Fibroblast of lung (primary cell): ENCODE measurements around the gene CAPN8. TPM values are rescaled to one million over a fixed set of nuclear protein-coding genes. Genes with fewer than 3 reads are reported as not detected.

ENCODE experiments used
- DNase-seq, 2 donors: peaks; one replicate each; pipeline versions ENCODE4 v3.0.0 to v3.0.0-alpha.2; 2010; ENCODE audit warnings: low read depth in 2 of 2
- H2AFZ ChIP-seq: 2 replicates; pipeline ENCODE4 v1.5.1; 2012; ENCODE audit warnings: low read length, control low read depth, inconsistent platforms
- H3K27ac ChIP-seq: 2 replicates; pipeline ENCODE4 v1.5.1; 2011; ENCODE audit warnings: low read length, control low read depth; ENCODE audit not compliant: insufficient read depth
- H3K27me3 ChIP-seq: 2 replicates; pipeline ENCODE4 v1.5.1; 2011; ENCODE audit warnings: mild to moderate bottlenecking, low read length; ENCODE audit not compliant: control insufficient read depth, insufficient read depth
- H3K36me3 ChIP-seq: 2 replicates; pipeline ENCODE4 v1.5.1; 2011; ENCODE audit warnings: low read length; ENCODE audit not compliant: control insufficient read depth, insufficient read depth
- H3K4me1 ChIP-seq: 2 replicates; pipeline ENCODE4 v1.5.1; 2011; ENCODE audit warnings: low read length; ENCODE audit not compliant: control insufficient read depth, insufficient read depth; ENCODE audit errors: extremely low read depth
- H3K4me2 ChIP-seq: 2 replicates; pipeline ENCODE4 v1.5.1; 2011; ENCODE audit warnings: low read length, control low read depth; ENCODE audit not compliant: insufficient read depth; ENCODE audit errors: extremely low read depth
- H3K4me3 ChIP-seq, 4 experiments: fragments of 200-600 bp in 1 of 4; sonication (generic) in 1 of 4; replicated peaks in 1 of 4; 2 replicates each; pipeline ENCODE4 v1.5.1; 2011 to 2016; ENCODE audit warnings: low read length in 4 of 4, low read depth in 3 of 4, mild to moderate bottlenecking in 3 of 4, control low read depth in 2 of 4, inconsistent platforms in 1 of 4, mixed read lengths in 1 of 4; ENCODE audit not compliant: insufficient read depth in 1 of 4; ENCODE audit errors: control extremely low read depth in 1 of 4
- H3K79me2 ChIP-seq: 2 replicates; pipeline ENCODE4 v1.5.1; 2012; ENCODE audit warnings: mild to moderate bottlenecking, low read length, inconsistent platforms; ENCODE audit not compliant: control insufficient read depth, insufficient read depth
- H3K9ac ChIP-seq: 2 replicates; pipeline ENCODE4 v1.5.1; 2011; ENCODE audit warnings: mild to moderate bottlenecking, low read length, control low read depth; ENCODE audit not compliant: insufficient read depth
- H3K9me3 ChIP-seq: 2 replicates; pipeline ENCODE4 v1.5.1; 2012; ENCODE audit warnings: low read depth, low read length; ENCODE audit not compliant: control insufficient read depth, insufficient read depth
- H4K20me1 ChIP-seq: 2 replicates; pipeline ENCODE4 v1.5.1; 2011; ENCODE audit warnings: low read length; ENCODE audit not compliant: control insufficient read depth, insufficient read depth; ENCODE audit errors: extremely low read depth
- EZH2 ChIP-seq: IDR thresholded peaks from 2 replicates; pipeline ENCODE4 v1.5.1; 2012; ENCODE audit warnings: low read length, control low read depth, mild to moderate bottlenecking; ENCODE audit errors: missing control alignments
- polyA plus RNA-seq, 2 donors: library from polyadenylated mRNA; depleted of rRNA in 1 of 2; stranded (reverse) in 1 of 2; unstranded in 1 of 2; fragments of >200 nt; gene quantifications; 2 replicates each; pipeline ENCODE4 v1.2.1, GENCODE V29; 2011 to 2012; ENCODE audit warnings: missing spikeins in 1 of 2
- total RNA-seq: library from RNA; depleted of rRNA; stranded (reverse); fragments of >200 nt; gene quantifications from 2 replicates; pipeline ENCODE4 v1.2.1, GENCODE V29; 2014
- TF ChIP-seq, protein P1 (sequence below), 2 donors: IDR thresholded peaks in 1 of 2; conservative IDR thresholded peaks in 1 of 2; 1 replicate in 1 of 2; 2 replicates in 1 of 2; pipeline ENCODE4 v1.5.1; 2011 to 2012; ENCODE audit warnings: low read length in 2 of 2, control low read depth in 1 of 2, inconsistent platforms in 1 of 2, low read depth in 1 of 2, mild to moderate bottlenecking in 1 of 2

Gene CAPN8
- total and polyA plus RNA-seq, 2 donors (not counting 1 experiment from before 2014, with no cell fraction given) = not detected

DNA sequence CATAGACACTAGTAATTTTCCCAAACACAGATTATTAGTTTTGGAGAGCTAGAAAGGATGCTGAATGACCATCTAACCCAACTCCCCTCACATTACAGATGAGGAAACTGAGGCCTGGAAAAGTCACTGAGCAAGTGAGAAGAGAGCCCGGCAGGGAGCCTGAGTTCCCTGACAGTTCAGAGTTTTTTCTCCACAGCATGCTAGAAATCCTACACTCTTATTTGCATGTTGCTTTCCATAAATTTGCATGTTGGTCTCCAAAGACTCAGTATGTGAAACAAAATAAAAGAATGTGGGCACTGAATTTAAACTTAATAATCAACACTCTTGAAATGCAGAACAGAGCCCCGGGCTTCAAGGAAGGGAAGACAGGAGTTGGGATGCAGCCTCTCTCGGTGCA is 140.0 kb downstream of the CAPN8 start:
- no peaks in the 10 kb centered on the region for H4K20me1 ChIP-seq
- no peaks in the 10 kb centered on the region for H3K36me3 ChIP-seq
- no peaks in the 10 kb centered on the region for H3K4me1 ChIP-seq
- H3K27ac ChIP-seq = no peak overlapping the region
- DNase-seq = no peak
- H3K9me3 ChIP-seq = no peaks in the 10 kb centered on the region
- H3K9ac ChIP-seq = no peak overlapping the region
- H3K79me2 ChIP-seq = no peaks in the 10 kb centered on the region
- no peak overlapping the region for H3K4me2 ChIP-seq
- no peak overlapping the region for H2AFZ ChIP-seq
- no peak overlapping the region for H3K4me3 ChIP-seq
- H3K27me3 ChIP-seq = peaks cover 3% of the 10 kb centered on the region
- TF ChIP-seq EZH2 = no peak
- TF ChIP-seq, protein P1, sequence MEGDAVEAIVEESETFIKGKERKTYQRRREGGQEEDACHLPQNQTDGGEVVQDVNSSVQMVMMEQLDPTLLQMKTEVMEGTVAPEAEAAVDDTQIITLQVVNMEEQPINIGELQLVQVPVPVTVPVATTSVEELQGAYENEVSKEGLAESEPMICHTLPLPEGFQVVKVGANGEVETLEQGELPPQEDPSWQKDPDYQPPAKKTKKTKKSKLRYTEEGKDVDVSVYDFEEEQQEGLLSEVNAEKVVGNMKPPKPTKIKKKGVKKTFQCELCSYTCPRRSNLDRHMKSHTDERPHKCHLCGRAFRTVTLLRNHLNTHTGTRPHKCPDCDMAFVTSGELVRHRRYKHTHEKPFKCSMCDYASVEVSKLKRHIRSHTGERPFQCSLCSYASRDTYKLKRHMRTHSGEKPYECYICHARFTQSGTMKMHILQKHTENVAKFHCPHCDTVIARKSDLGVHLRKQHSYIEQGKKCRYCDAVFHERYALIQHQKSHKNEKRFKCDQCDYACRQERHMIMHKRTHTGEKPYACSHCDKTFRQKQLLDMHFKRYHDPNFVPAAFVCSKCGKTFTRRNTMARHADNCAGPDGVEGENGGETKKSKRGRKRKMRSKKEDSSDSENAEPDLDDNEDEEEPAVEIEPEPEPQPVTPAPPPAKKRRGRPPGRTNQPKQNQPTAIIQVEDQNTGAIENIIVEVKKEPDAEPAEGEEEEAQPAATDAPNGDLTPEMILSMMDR (conservative IDR thresholded peaks at IDR 0.05 in 1 of 2, IDR thresholded peaks at IDR 0.05 in 1 of 2; ENCODE audit: low read depth in 1 of 2, low read length in 2 of 2) = no peak

DNA sequence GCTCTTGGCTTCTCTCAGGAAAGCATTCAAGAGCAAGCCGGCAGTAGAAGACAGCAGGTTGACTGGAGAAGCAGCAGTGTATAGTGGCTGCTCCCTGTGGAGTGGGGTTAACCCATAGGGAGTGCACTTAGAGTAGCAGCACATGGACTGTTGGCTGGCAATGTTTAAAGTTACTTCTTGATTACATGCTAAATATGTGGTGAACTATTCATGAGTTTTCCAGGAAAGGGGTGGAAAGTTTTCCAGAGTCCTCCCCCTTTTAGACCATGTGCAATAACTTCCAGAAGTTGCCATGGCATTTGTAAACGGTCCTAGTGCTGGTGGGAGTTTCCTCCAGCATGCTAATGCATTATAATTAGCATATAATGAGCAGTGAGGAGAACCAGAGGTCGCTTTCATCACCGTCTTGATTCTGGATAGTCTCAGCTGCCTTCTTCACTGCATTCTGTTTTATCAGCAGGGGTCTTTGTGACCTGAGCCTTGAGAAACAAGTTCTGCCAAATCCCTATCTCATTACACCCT is 140.5 kb downstream of the CAPN8 start:
- no peak overlapping the region for H3K4me2 ChIP-seq
- no peak overlapping the region for H3K4me3 ChIP-seq
- H3K4me1 ChIP-seq = no peaks in the 10 kb centered on the region
- H3K9me3 ChIP-seq = no peaks in the 10 kb centered on the region
- H4K20me1 ChIP-seq = no peaks in the 10 kb centered on the region
- H2AFZ ChIP-seq = no peak overlapping the region
- H3K9ac ChIP-seq = no peak overlapping the region
- no peaks in the 10 kb centered on the region for H3K79me2 ChIP-seq
- H3K27ac ChIP-seq = no peak overlapping the region
- DNase-seq = peak in 1 of 2 donors; percentile 26
- no peaks in the 10 kb centered on the region for H3K36me3 ChIP-seq
- no peak for TF ChIP-seq EZH2
- TF ChIP-seq, protein P1 (conservative IDR thresholded peaks at IDR 0.05 in 1 of 2, IDR thresholded peaks at IDR 0.05 in 1 of 2; ENCODE audit: low read depth in 1 of 2, low read length in 2 of 2) = no peak
- no peaks in the 10 kb centered on the region for H3K27me3 ChIP-seq

- no peak for DNase-seq
- H3K9ac ChIP-seq = no peak overlapping the region
- no peaks in the 10 kb centered on the region for H3K79me2 ChIP-seq
- H3K4me1 ChIP-seq = no peaks in the 10 kb centered on the region
- H3K4me2 ChIP-seq = no peak overlapping the region
- TF ChIP-seq, protein P1 (conservative IDR thresholded peaks at IDR 0.05 in 1 of 2, IDR thresholded peaks at IDR 0.05 in 1 of 2; ENCODE audit: low read depth in 1 of 2, low read length in 2 of 2) = no peak
- no peak for TF ChIP-seq EZH2
- H3K27me3 ChIP-seq = no peaks in the 10 kb centered on the region
- H2AFZ ChIP-seq = no peak overlapping the region
- no peak overlapping the region for H3K27ac ChIP-seq
- no peaks in the 10 kb centered on the region for H4K20me1 ChIP-seq
- no peaks in the 10 kb centered on the region for H3K9me3 ChIP-seq
- H3K4me3 ChIP-seq = no peak overlapping the region
- H3K36me3 ChIP-seq = no peaks in the 10 kb centered on the region
Measured at GRCh38 chr1:223521150-223521549, 144.4 kb downstream of the CAPN8 start.
